Kidney (tissue), 14 donors: ENCODE results near the gene HDAC10. TPM values are rescaled to one million over a fixed set of nuclear protein-coding genes. Genes with fewer than 3 reads are reported as not detected.

Experiments
- DNase-seq, 5 donors: peaks; one replicate each; pipeline ENCODE4 v3.0.0-alpha.2; 2013 to 2020
- FAIRE-seq: peaks from 2 replicates; lab custom pipeline; 2012; peaks lifted over from hg19 to GRCh38; lab: Jason Lieb, UNC
- H3K27ac ChIP-seq, 2 donors: one replicate each; pipeline ENCODE4 v1.7.0; 2013; ENCODE audit warnings: low read depth in 2 of 2, low read length in 2 of 2, inconsistent platforms in 1 of 2
- H3K27me3 ChIP-seq: one replicate; pipeline ENCODE4 v1.7.1; 2013; ENCODE audit warnings: low read length, inconsistent platforms; ENCODE audit not compliant: control insufficient read depth, insufficient read depth
- H3K36me3 ChIP-seq, 3 donors: one replicate each; pipeline versions ENCODE4 v1.7.0 to v1.7.1; 2013; ENCODE audit warnings: low read length in 3 of 3, control low read depth in 1 of 3, inconsistent platforms in 1 of 3; ENCODE audit not compliant: insufficient read depth in 3 of 3, control insufficient read depth in 2 of 3
- H3K4me1 ChIP-seq, 3 donors: one replicate each; pipeline versions ENCODE4 v1.7.0 to v1.7.1; 2013; ENCODE audit warnings: low read length in 3 of 3, inconsistent platforms in 1 of 3, low read depth in 1 of 3; ENCODE audit not compliant: control insufficient read depth in 2 of 3, insufficient read depth in 2 of 3
- H3K4me3 ChIP-seq, 3 donors: one replicate each; pipeline versions ENCODE4 v1.7.0 to v1.8.1; 2013; ENCODE audit warnings: low read length in 3 of 3, control low read depth in 1 of 3, inconsistent platforms in 1 of 3
- H3K9ac ChIP-seq, 3 donors: one replicate each; pipeline versions ENCODE4 v1.7.0 to v1.7.1; 2013; ENCODE audit warnings: low read length in 3 of 3, control low read depth in 1 of 3, inconsistent platforms in 1 of 3
- H3K9me3 ChIP-seq, 3 donors: one replicate each; pipeline versions ENCODE4 v1.7.0 to v1.7.1; 2013; ENCODE audit warnings: low read length in 3 of 3, control low read depth in 1 of 3, inconsistent platforms in 1 of 3; ENCODE audit not compliant: control insufficient read depth in 2 of 3, insufficient read depth in 1 of 3
- intact Hi-C: fragments of 100-400 bp; cut with DNase I; formaldehyde crosslinking; loops from one replicate; pipeline ENCODE4 v1.11.1; 2022
- polyA plus RNA-seq: library from polyadenylated mRNA; stranded (reverse); fragments of 350-450 nt; fragmentation: Illumina TruSeq; extraction: RNeasy Lipid Tissue Mini Kit (QIAGEN cat#74804); gene quantifications from one replicate; pipeline ENCODE4 v1.2.3, GENCODE V29; 2014; ENCODE audit warnings: low read depth, low replicate concordance; ENCODE audit not compliant: insufficient read depth
- total RNA-seq: library from RNA; stranded (reverse); fragmentation: NEBNext Ultra II Directional; extraction: Animal tissue kit (Norgen Biotek cat#: 25700); gene quantifications from one replicate; pipeline ENCODE4 v1.2.1, GENCODE V29; 2021
- TF ChIP-seq, protein P1 (sequence below): IDR thresholded peaks from 3 replicates; pipeline ENCODE4 v1.5.1; 2012; ENCODE audit warnings: mild to moderate bottlenecking, moderate library complexity, borderline replicate concordance; ENCODE audit not compliant: insufficient read depth; ENCODE audit errors: extremely low read depth
- donor health status: control.
- donor health status: control.
- donor health status: control.
- donor health status: control.
- donor health status: control.
- donor health status: DM: yes; HTN: yes; CAD: no.
- donor health status: Normal renal cell carcinoma (clear cell type).

The HDAC10 gene
- total and polyA plus RNA-seq, 2 donors from 2014 or later: 20.4 to 43.8 TPM

DNA sequence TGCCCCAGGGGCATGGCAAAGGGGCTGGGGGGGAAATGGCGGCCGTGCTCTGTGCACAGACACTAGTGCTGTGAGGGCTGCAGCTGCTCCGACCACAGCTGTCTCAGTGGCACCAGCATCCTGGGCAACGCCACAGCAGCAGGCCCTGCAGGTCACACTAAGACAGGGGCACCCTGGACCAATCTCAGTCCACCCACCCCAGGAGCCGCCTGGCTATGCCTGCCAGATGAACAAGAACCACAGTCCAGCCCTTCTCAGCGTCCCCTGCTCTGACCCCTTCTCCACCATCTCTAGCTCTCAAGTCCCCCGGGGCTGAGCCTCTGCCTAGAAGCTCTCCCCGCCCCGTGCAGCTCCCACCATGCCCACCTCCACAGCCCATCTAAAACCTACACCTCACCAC lies 22.7 kb downstream of the HDAC10 start:
- peaks cover 0 to 16% (median 14%) of the 10 kb centered on the region in 3 donors for H3K36me3 ChIP-seq
- no peak for DNase-seq

DNA sequence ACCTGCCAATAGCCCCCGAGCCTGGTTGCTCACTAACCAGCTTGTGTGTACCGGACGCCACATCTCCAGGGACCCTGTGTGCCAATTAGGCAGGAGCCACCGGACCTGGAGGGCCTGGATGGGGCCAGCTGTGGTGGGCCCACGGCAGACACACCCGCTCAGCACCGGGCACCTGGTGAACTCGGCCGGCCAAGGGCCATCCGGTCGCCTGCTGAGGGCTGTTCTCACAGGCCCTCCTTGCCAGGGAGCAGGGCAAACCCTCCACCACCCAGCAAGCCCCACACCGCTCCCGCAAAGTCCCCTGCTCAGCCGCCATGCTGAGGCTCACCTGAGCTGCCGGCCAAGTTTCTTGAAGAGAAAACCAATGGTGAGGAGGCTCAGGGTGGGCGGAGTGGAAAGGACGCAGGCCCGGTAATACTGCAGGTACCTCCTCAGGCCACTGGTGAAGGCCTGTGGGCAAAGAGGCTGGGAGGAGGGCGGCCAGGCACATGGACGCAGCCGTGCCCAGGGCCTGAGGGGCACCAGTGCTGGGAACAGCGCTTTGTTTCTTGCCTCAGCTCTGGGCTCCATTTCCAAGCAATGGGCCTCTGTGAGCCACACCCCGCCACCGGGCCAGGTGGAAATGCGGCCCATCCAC lies 23.4 kb downstream of the HDAC10 start:
- H3K36me3 ChIP-seq: peaks cover 0 to 20% (median 18%) of the 10 kb centered on the region in 3 donors
- H3K9me3 ChIP-seq: no peaks in the 10 kb centered on the region
- H3K4me1 ChIP-seq: no peaks in the 10 kb centered on the region
- TF ChIP-seq, protein P1, sequence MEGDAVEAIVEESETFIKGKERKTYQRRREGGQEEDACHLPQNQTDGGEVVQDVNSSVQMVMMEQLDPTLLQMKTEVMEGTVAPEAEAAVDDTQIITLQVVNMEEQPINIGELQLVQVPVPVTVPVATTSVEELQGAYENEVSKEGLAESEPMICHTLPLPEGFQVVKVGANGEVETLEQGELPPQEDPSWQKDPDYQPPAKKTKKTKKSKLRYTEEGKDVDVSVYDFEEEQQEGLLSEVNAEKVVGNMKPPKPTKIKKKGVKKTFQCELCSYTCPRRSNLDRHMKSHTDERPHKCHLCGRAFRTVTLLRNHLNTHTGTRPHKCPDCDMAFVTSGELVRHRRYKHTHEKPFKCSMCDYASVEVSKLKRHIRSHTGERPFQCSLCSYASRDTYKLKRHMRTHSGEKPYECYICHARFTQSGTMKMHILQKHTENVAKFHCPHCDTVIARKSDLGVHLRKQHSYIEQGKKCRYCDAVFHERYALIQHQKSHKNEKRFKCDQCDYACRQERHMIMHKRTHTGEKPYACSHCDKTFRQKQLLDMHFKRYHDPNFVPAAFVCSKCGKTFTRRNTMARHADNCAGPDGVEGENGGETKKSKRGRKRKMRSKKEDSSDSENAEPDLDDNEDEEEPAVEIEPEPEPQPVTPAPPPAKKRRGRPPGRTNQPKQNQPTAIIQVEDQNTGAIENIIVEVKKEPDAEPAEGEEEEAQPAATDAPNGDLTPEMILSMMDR: no peak
- H3K4me3 ChIP-seq: no peak overlapping the region
- DNase-seq (no peak), FAIRE-seq (no peak)
- no peaks in the 10 kb centered on the region for H3K27me3 ChIP-seq
- intact Hi-C loops: no loop called here
- no peak overlapping the region for H3K9ac ChIP-seq
- H3K27ac ChIP-seq: no peak overlapping the region

More for the DNA sequence above, 22.7 kb downstream of the HDAC10 start:
- FAIRE-seq: no peak
- no peak overlapping the region for H3K9ac ChIP-seq
- no peaks in the 10 kb centered on the region for H3K4me1 ChIP-seq
- no peaks in the 10 kb centered on the region for H3K9me3 ChIP-seq
- intact Hi-C loops: no loop called here
- no peak overlapping the region for H3K4me3 ChIP-seq
- TF ChIP-seq, protein P1: no peak
- no peaks in the 10 kb centered on the region for H3K27me3 ChIP-seq
- H3K27ac ChIP-seq: no peak overlapping the region

DNA sequence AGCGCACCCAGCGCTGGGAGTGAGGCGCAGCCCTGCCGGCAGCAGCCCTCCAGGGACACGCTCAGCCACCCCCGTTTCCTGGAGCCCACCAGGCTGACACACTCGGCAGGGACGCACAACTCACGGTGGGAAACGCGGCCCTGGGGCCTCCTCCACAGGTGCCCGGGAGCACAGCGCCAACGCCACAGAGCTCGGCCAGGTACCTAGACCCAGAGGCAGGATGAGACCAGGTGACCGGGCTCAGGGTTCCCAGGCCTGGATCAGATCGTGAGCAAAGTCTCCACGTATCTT lies 24.2 kb downstream of the HDAC10 start:
- H3K9me3 ChIP-seq: no peaks in the 10 kb centered on the region
- no peaks in the 10 kb centered on the region for H3K27me3 ChIP-seq
- TF ChIP-seq, protein P1: no peak
- no peak overlapping the region for H3K27ac ChIP-seq
- FAIRE-seq (no peak), DNase-seq (no peak)
- H3K4me1 ChIP-seq: no peaks in the 10 kb centered on the region
- H3K4me3 ChIP-seq: no peak overlapping the region
- intact Hi-C loops: no loop called here
- H3K36me3 ChIP-seq: peaks cover 0 to 29% (median 22%) of the 10 kb centered on the region in 3 donors
- no peak overlapping the region for H3K9ac ChIP-seq
